Uterus (tissue), 4 donors: ENCODE data around the gene C1QTNF9B. TPM values are rescaled to one million over a fixed set of nuclear protein-coding genes. Genes with fewer than 3 reads are reported as not detected.

Experiments used
- DNase-seq, 2 donors: peaks; one replicate each; pipeline ENCODE4 v3.0.0-alpha.2; 2019 to 2020
- H3K27ac ChIP-seq, 2 donors: fragments of 200-600 bp; sonication (generic); 1 replicate in 1 of 2; 2 replicates in 1 of 2; pipeline ENCODE4 v1.5.1; 2016 to 2018
- H3K27me3 ChIP-seq, 2 donors: fragments of 200-600 bp; sonication (generic); one replicate each; pipeline ENCODE4 v1.5.1; 2018 to 2019; ENCODE audit warnings: control low read depth in 1 of 2
- H3K36me3 ChIP-seq, 2 donors: fragments of 200-600 bp; sonication (generic); one replicate each; pipeline ENCODE4 v1.5.1; 2019; ENCODE audit warnings: control low read depth in 1 of 2
- H3K4me1 ChIP-seq, 2 donors: fragments of 200-600 bp; sonication (generic); one replicate each; pipeline ENCODE4 v1.5.1; 2018 to 2019; ENCODE audit warnings: control low read depth in 1 of 2
- H3K4me3 ChIP-seq, 2 donors: fragments of 200-600 bp; sonication (generic); 1 replicate in 1 of 2; 2 replicates in 1 of 2; pipeline ENCODE4 v1.5.1; 2018 to 2019; ENCODE audit warnings: mild to moderate bottlenecking in 1 of 2
- H3K9me3 ChIP-seq, 2 donors: fragments of 200-600 bp; sonication (generic); one replicate each; pipeline ENCODE4 v1.5.1; 2019; ENCODE audit warnings: control low read depth in 1 of 2
- POLR2A ChIP-seq, 2 donors: fragments of 450-650 bp; IDR thresholded peaks; one replicate each; pipeline ENCODE4 v1.6.1; 2016; ENCODE audit warnings: antibody characterized with exemption in 2 of 2, mild to moderate bottlenecking in 1 of 2, moderate library complexity in 1 of 2
- intact Hi-C: fragments of 100-400 bp; cut with DNase I; formaldehyde crosslinking; loops from one replicate; pipeline ENCODE4 v1.15.1; 2023; ENCODE audit warnings: low total_unique reads
- total RNA-seq, 4 donors: library from RNA; depleted of rRNA in 3 of 4; stranded (reverse); fragments of >200 nt in 3 of 4; gene quantifications; one replicate each; pipeline versions ENCODE4 v1.1.0 to v1.2.4, GENCODE V29; 2014 to 2023
- TF ChIP-seq, protein P1 (sequence below), 4 experiments: fragments of 200-600 bp in 2 of 4; fragments of 450-650 bp in 2 of 4; sonication (generic) in 2 of 4; IDR thresholded peaks; one replicate each; pipeline ENCODE4 v1.5.1; 2016 to 2019; ENCODE audit warnings: antibody characterized with exemption in 4 of 4, mild to moderate bottlenecking in 2 of 4, moderate library complexity in 1 of 4
- donor health status: DM: yes; HTN: yes; CAD: no.

The C1QTNF9B gene
- total RNA-seq, 4 donors from 2014 or later, result 2.6 TPM; not detected in 3

- Histone ChIP-seq H3K36me3 (no peaks in the 10 kb centered on the region), H3K4me3 (no peak overlapping the region), H3K4me1 (no peaks in the 10 kb centered on the region), H3K9me3 (no peaks in the 10 kb centered on the region), H3K27me3 (no peaks in the 10 kb centered on the region), H3K27ac (no peak overlapping the region)
- intact Hi-C loops, result no loop called here
- TF ChIP-seq, protein P1, sequence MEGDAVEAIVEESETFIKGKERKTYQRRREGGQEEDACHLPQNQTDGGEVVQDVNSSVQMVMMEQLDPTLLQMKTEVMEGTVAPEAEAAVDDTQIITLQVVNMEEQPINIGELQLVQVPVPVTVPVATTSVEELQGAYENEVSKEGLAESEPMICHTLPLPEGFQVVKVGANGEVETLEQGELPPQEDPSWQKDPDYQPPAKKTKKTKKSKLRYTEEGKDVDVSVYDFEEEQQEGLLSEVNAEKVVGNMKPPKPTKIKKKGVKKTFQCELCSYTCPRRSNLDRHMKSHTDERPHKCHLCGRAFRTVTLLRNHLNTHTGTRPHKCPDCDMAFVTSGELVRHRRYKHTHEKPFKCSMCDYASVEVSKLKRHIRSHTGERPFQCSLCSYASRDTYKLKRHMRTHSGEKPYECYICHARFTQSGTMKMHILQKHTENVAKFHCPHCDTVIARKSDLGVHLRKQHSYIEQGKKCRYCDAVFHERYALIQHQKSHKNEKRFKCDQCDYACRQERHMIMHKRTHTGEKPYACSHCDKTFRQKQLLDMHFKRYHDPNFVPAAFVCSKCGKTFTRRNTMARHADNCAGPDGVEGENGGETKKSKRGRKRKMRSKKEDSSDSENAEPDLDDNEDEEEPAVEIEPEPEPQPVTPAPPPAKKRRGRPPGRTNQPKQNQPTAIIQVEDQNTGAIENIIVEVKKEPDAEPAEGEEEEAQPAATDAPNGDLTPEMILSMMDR (IDR thresholded peaks at IDR 0.05), result no peak
- no peak for TF ChIP-seq POLR2A (IDR thresholded peaks at IDR 0.05)
- no peak for DNase-seq
These were observed 32.3 kb downstream of the C1QTNF9B start for GRCh38 chr13:23865026-23865425.

DNA sequence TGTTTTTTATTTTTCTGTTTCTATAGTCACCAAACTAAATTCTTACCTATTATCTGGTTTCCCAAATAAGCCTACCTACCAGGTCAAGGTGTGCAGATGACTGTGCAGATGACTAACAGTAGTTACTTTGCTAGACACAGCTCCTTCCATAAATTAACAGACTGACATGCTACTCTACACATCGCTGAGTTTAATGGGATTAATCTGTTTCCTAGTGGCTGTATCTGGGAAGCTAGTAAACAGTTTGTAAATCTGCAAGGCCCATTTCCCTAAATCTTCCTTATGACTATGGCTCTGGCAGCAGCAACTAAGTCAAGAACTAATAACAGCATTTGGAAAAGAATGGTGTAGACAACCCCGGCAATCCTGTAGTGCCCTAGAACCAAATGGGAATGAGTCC is 36.0 kb downstream of the C1QTNF9B start:
- Histone ChIP-seq H3K27ac (no peak overlapping the region), H3K36me3 (no peaks in the 10 kb centered on the region), H3K27me3 (no peaks in the 10 kb centered on the region), H3K4me1 (no peaks in the 10 kb centered on the region), H3K9me3 (no peaks in the 10 kb centered on the region), H3K4me3 (no peak overlapping the region)
- no peak for DNase-seq
- intact Hi-C loops, result no loop called here
- no peak for TF ChIP-seq POLR2A (IDR thresholded peaks at IDR 0.05)
- TF ChIP-seq, protein P1 (IDR thresholded peaks at IDR 0.05), result no peak

DNA sequence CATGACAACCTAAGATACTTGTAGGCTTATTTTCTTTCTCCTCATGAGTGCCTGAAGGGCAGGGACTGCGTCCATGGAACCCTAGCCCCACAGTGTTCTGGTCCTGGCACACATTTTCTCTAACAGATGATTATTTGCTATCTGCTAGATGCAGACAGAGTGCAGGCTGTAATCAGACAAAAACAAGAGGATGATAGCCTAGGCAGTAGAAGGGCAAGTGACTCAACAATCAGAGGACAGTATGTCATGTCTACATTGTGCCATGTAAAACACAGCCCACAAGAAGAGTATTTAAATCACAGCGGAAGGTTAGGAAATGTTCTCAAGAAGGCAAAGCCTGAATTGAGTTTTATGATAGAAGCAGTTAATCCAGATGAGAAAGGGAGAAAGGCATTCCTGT is 37.4 kb downstream of the C1QTNF9B start:
- Histone ChIP-seq H3K27me3 (no peaks in the 10 kb centered on the region), H3K4me3 (no peak overlapping the region), H3K36me3 (no peaks in the 10 kb centered on the region), H3K9me3 (no peaks in the 10 kb centered on the region), H3K4me1 (no peaks in the 10 kb centered on the region), H3K27ac (no peak overlapping the region)
- TF ChIP-seq, protein P1 (IDR thresholded peaks at IDR 0.05), result no peak
- no peak for TF ChIP-seq POLR2A (IDR thresholded peaks at IDR 0.05)
- intact Hi-C loops, result no loop called here
- no peak for DNase-seq

GRCh38 chr13:23859455-23859854 is 37.8 kb downstream of the C1QTNF9B start:
- H3K36me3 ChIP-seq, result no peaks in the 10 kb centered on the region
- no peak for DNase-seq
- H3K9me3 ChIP-seq, result no peaks in the 10 kb centered on the region
- intact Hi-C loops, result no loop called here
- TF ChIP-seq POLR2A (IDR thresholded peaks at IDR 0.05), result no peak
- TF ChIP-seq, protein P1 (IDR thresholded peaks at IDR 0.05), result no peak
- no peaks in the 10 kb centered on the region for H3K27me3 ChIP-seq
- no peaks in the 10 kb centered on the region for H3K4me1 ChIP-seq
- no peak overlapping the region for H3K27ac ChIP-seq
- no peak overlapping the region for H3K4me3 ChIP-seq

DNA sequence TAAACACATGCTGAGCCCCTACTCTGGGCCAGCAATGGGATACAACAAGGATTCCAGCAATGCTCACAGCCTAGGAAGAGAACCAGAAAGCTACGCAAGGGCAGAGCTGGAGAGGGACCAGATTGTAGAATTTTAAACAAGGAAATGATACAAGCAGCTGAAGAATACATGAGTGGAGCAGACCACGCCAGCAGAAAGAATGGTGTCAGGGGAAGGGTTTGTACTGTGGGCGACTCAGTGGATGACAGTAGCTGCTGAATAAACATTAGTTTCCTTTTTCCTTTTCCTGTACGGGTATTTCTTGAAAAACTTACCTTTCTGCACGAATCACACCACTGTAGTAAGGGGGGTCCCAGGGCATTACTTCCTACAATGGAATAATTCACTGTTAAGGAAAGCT is 38.8 kb downstream of the C1QTNF9B start:
- Histone ChIP-seq H3K9me3 (no peaks in the 10 kb centered on the region), H3K4me3 (no peak overlapping the region), H3K36me3 (no peaks in the 10 kb centered on the region), H3K27me3 (no peaks in the 10 kb centered on the region), H3K4me1 (no peaks in the 10 kb centered on the region), H3K27ac (no peak overlapping the region)
- TF ChIP-seq, protein P1 (IDR thresholded peaks at IDR 0.05), result no peak
- TF ChIP-seq POLR2A (IDR thresholded peaks at IDR 0.05), result no peak
- no peak for DNase-seq
- intact Hi-C loops, result no loop called here
